ENCODE measurements around the gene PC.
"Not testable (repeated sequence)": the region's sequence is repeated elsewhere in the genome, so short reads cannot be mapped to it uniquely, and the experiment has no call there.

PC gene

GRCh38 chr11:66958232-66958955 lies at the start of gene PC:
Gene PC, minus strand, starts transcription at chr11:66958383. Its CDS starts 86,224 bp downstream, at chr11:66872159.
- DNase-seq: no peak

DNA sequence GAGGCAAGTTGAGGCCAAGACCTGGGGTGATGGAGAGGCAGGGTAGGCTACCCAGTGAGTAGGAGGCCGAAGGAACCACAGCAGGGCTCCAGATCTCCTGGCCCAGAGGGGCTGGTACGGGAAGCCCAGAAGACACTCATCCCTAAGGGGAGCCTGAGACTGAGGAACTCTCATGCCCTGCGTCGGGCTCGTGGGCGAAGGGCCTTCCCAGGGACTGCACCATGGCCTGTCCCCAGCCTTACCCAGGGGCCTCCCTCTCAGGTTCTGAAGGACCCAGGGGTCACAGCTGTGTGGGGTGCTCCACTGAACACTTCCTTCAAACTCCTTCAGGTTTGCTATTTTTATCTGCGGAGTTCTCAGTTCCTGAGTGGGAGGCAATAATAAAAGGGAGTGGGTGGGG lies 48.9 kb upstream of the PC start:
- DNase-seq: no peak

- no peak for DNase-seq
These were observed 48.1 kb upstream of the PC start for GRCh38 chr11:67006029-67006884.

DNA sequence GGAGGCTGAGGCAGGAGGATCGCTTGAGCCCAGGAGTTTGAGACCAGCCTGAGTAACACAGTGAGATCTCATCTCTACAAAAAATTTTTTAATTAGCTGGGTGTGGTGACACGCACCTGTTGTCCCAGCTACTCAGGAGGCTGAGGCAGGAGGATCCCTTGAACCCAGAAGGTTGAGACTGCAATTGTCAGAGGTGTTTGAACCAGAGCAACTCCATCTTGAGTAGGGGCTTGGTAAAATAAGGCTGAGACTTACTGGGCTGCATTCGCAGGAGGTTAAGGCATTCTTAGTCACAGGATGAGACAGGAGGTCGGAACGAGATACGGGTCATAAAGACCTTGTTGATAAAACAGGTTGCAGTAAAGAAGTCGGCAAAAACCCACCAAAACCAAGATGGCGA lies 47.0 kb upstream of the PC start:
- not testable (repeated sequence) for DNase-seq

- no peak for DNase-seq
These were observed 44.8 kb upstream of the PC start for GRCh38 chr11:67002921-67003411.

DNA sequence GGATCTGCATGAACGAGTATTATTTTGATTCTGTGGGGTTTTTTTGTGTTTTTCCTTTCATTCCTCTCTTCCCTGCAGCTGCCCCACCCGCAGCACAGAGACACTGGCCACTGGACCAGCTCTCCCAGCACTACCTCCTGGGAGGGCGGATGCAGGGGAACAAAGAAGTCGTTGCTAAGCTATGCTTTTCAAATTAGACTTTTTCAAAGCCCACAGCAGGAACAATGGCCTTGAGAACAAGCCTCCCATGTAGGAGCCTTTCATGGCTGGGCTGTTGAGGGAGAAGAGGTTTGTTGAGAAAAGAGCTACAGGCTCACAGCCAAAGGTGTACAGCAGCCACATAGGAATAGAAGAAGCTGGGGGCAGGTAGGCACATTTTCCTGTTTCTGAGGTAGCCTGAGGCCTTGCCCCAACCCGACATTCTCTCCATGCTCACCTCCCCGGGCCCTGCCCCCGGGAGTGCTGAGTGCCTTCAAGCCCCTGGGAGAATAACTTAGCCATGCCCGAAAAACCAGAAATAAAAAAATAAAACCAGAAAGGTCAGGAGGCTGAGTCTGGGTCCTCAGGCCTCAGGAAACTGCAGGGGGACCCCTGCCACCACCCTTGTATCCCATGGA lies 44.2 kb upstream of the PC start:
- DNase-seq: no peak

GRCh38 chr11:67001332-67001731 lies 43.1 kb upstream of the PC start:
- no peak for DNase-seq

GRCh38 chr11:66999555-66999954 lies 41.4 kb upstream of the PC start:
- no peak for DNase-seq

DNA sequence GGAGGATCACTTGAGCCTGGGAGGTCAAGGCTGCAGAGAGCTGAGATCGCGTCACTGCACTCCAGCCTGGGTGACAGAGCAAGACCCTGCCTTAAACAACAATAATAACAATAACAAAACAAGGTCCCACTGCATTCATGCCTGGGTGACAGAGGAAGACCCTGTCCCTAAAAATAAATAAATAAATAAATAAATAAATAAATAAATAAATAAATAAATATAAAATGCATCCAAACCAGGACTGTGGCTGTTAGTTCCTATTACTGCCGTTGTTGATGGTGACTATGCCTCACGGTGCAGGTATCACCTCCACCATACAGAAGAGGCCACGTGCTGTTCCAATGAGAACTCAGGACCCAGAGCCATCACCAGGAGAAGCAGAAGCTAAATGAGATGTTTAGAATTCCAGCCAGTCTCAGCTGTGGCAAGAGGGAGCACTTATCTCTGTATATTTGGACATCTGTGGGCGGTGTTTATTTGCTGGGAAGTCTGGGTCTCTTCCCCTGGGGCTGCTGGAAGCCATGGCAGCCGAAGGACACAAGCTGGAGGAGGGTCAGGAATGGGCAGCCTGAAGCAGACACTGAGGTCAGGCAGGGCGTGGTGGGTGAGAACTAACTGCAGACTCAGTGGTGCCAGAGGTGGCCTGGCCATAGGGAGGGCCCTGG lies 38.6 kb upstream of the PC start:
- no peak for DNase-seq

GRCh38 chr11:66992041-66992440 lies 33.9 kb upstream of the PC start:
- DNase-seq: no peak

GRCh38 chr11:66989360-66989759 lies 31.2 kb upstream of the PC start:
- DNase-seq: not testable (repeated sequence)

GRCh38 chr11:66988741-66989140 lies 30.6 kb upstream of the PC start:
- DNase-seq: not testable (repeated sequence)

DNA sequence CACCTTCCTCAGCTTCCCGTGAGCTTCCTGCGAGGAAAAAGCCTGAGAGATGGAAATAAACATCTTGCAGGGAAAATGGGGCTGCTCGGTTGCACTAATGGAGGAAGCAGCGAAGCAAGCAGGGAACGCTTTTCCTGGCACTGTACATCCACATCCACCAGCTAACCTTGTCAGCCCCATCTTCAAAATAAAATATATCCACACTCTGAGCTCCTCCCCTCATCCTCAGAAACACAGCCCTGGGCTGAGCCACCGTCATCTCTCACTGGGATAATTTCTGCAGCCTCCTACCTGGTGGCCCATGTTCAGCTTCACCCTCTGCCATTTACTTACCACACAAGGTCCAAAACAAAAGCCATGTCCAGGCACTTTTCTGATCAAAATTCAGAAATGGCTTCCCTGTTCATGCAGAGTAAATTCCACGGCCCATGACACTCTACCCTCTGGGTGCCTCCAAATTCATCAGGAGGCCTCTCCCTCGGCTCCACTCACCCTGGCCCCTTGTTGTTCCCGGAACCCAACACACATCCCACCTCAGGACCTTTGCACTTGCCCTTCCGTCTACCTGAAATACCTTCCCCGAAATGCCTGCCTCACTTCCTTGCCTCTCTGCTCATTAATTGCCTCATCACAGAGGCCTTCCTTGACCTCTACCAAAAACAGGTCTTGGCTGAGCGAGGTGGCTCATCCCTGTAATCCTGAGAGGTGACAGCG lies 29.9 kb upstream of the PC start:
- DNase-seq: no peak

DNA sequence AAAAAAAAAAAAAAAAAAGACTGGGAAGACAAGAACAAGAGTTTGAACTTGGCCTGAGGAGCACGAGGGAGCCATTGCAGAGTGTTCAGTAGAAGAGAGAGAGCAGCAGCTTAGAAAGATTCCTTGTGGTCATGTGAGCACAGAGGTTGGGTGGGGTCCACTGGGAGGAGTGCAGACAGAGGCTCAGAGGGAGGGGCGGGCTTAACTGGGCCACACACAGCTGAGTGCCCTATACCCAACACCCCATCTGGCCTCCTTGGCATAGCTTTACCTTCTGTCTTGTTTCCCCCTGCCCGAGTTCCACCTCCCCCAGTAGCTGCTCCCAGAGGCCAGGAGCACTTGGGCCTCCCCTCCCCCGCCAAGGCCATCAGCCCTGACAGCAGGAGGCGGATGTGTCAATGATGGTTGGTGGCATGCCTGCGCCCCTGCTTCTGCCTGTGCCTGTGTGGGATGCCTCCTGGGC lies 29.0 kb upstream of the PC start:
- DNase-seq: no peak

DNA sequence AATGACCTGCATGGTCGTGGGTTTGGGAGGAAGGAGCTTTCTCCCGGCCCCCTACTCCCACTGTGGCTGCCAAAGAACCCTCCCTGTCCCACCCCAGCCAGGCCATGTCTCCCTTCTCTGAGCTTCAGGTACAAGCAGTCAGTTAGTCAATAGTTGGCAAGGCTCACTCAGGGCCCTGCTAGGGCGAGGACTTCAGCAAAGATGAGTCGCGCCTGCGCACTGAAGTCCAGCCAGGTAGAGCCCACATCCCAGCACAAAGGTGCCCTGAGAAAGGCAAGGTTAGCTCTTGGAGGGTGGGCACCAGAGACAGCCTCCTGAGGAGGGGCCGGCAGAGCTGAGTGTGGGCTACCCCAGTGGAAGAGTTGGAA lies 28.0 kb upstream of the PC start:
- no peak for DNase-seq

DNA sequence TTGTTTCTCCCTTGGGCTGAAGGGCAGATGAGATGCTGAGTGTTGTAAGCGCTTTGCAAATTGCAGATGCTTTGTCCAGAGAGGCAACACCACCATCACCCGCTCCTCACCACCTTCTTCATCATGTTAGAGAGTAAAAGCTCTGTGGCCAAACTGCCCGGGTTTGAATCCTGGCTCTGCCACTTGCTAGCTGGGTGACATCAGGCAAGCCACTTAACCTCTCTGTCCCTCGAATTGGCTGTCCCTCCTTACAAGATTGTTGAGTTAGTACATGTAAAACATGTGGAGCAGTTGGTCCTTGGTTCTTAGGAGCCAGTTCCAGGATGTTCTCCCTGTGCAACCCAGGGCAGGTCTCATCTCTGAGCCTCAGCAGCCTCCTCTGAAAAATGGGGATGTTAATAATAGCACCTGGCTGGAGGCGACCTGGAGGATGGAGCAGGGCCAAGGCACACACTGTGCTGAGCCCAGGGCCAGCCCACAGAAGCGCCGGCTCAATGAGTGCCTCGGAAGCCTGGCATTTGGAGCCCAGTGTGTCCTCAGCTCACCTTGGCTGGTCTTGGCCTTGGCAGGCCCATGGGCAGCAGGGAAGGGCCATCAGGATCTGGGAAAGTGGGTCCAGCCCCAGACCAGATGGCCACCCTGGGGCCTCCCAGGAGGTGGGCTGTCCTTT lies 27.5 kb upstream of the PC start:
- DNase-seq: no peak

DNA sequence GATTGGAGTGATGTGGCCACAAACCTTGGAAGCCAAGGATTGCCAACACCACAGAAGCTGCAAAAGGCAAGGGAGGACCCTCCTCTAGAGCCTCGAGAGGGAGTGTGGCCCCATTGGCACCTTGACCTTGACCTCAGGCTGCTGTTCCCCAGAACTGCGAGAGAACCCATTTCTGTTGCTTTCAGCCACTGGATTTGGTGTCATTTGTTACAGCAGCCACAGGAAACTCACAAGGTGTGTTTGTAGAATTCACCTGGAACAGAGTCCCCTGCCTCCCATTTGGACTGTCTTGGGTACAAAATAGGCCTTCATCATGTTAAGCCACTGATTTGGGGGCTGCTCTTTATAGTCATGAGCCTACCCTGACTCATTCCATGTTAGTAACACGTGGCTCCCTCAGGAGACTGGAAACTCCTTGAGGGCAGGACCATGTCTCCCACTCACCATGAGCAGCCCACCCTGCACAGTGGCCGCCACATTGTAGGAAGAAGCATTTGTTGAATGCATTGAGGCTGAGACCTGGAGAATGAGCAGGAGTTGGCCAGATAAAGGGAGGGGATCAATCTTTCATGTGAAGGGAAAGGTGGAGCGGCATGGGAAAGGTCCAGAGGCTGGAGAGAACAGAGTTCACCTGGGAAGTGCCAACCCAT lies 25.2 kb upstream of the PC start:
- DNase-seq: no peak

GRCh38 chr11:66981976-66982578 lies 23.9 kb upstream of the PC start:
- DNase-seq: no peak

- DNase-seq: no peak
These were observed 21.3 kb upstream of the PC start for GRCh38 chr11:66979336-66979980.

DNA sequence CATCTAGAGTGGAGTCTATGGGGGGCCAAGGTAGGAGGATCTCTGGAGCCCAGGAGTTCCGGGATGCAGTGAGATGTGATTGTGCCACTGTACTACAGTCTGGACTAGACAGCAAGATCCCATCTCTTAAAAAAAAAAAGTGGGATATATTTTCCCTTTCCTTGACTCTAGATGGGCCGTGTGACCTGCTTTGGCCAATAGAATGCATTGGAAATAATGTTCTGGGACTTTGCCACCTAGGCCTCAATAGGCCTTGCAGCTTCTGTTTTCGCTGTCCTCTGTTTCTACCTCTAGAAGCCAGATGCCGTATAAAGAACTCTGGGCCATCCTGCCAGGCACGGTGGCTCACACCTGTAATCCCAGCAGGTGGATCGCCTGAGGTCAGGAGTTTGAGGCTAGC lies 20.5 kb upstream of the PC start:
- no peak for DNase-seq
